NOMO-1 (cell line): ENCODE data around the gene PUS1.

Experiments
- DNase-seq, 2 experiments: peaks; one replicate each; lab custom pipeline; 2025; ENCODE audit not compliant: unreplicated experiment in 2 of 2; lab: John Stamatoyannopoulos, UW

PUS1 gene

GRCh38 chr12:131902332-131903241, 26.5 kb upstream of the PUS1 start:
- no peak for DNase-seq

GRCh38 chr12:131903270-131904255, 25.5 kb upstream of the PUS1 start:
- no peak for DNase-seq

- DNase-seq: no peak
Measured at GRCh38 chr12:131904346-131904745, 24.7 kb upstream of the PUS1 start.

- no peak for DNase-seq
Measured at GRCh38 chr12:131905081-131905629, 23.9 kb upstream of the PUS1 start.

GRCh38 chr12:131905630-131906091, 23.4 kb upstream of the PUS1 start:
- DNase-seq: no peak

- DNase-seq: no peak
Measured at GRCh38 chr12:131907379-131908091, 21.5 kb upstream of the PUS1 start.

- no peak for DNase-seq
Measured at GRCh38 chr12:131908092-131909080, 20.7 kb upstream of the PUS1 start.

- no peak for DNase-seq
Measured at GRCh38 chr12:131909081-131909751, 19.9 kb upstream of the PUS1 start.

- no peak for DNase-seq
Measured at GRCh38 chr12:131909752-131910219, 19.3 kb upstream of the PUS1 start.

- DNase-seq: no peak
Measured at GRCh38 chr12:131910302-131911027, 18.6 kb upstream of the PUS1 start.

GRCh38 chr12:131911028-131911650, 17.9 kb upstream of the PUS1 start:
- no peak for DNase-seq

GRCh38 chr12:131911851-131912477, 17.1 kb upstream of the PUS1 start:
- DNase-seq: no peak

- no peak for DNase-seq
Measured at GRCh38 chr12:131912518-131913274, 16.4 kb upstream of the PUS1 start.

GRCh38 chr12:131913666-131914065, 15.4 kb upstream of the PUS1 start:
- no peak for DNase-seq

- no peak for DNase-seq
Measured at GRCh38 chr12:131914179-131914702, 14.8 kb upstream of the PUS1 start.
